HUES6 (cell line): ENCODE measurements around the gene MTHFS.
"Not testable (repeated sequence)": the region's sequence is repeated elsewhere in the genome, so short reads cannot be mapped to it uniquely, and the experiment has no call there.

ENCODE experiments used
- H3K27ac ChIP-seq: 2 replicates; pipeline ENCODE4 v1.7.0; 2013; ENCODE audit warnings: low read depth, mild to moderate bottlenecking, low read length, inconsistent platforms
- H3K27me3 ChIP-seq: 2 replicates; pipeline ENCODE4 v1.6.1; 2013; ENCODE audit warnings: low read length; ENCODE audit not compliant: control insufficient read depth, insufficient read depth
- H3K36me3 ChIP-seq: 2 replicates; pipeline ENCODE4 v1.6.1; 2013; ENCODE audit warnings: low read length; ENCODE audit not compliant: control insufficient read depth, insufficient read depth
- H3K4me1 ChIP-seq: 2 replicates; pipeline ENCODE4 v1.6.1; 2013; ENCODE audit warnings: low read length; ENCODE audit not compliant: control insufficient read depth, insufficient read depth
- H3K4me3 ChIP-seq: 2 replicates; pipeline ENCODE4 v1.5.1; 2013; ENCODE audit warnings: low read depth, low read length
- H3K9ac ChIP-seq: one replicate; pipeline ENCODE4 v1.6.1; 2013; ENCODE audit warnings: mild to moderate bottlenecking, low read length
- H3K9me3 ChIP-seq: 2 replicates; pipeline ENCODE4 v1.6.1; 2013; ENCODE audit warnings: low read depth, low read length; ENCODE audit not compliant: control insufficient read depth, insufficient read depth

MTHFS gene

GRCh38 chr15:79914728-79915127, 17.9 kb upstream of the MTHFS start:
- H3K4me3 ChIP-seq, result no peak overlapping the region
- no peak overlapping the region for H3K9ac ChIP-seq
- no peaks in the 10 kb centered on the region for H3K27me3 ChIP-seq
- H3K27ac ChIP-seq, result no peak overlapping the region
- H3K36me3 ChIP-seq, result peaks cover 64% of the 10 kb centered on the region
- H3K4me1 ChIP-seq, result no peaks in the 10 kb centered on the region
- peaks cover 68% of the 10 kb centered on the region for H3K9me3 ChIP-seq

DNA sequence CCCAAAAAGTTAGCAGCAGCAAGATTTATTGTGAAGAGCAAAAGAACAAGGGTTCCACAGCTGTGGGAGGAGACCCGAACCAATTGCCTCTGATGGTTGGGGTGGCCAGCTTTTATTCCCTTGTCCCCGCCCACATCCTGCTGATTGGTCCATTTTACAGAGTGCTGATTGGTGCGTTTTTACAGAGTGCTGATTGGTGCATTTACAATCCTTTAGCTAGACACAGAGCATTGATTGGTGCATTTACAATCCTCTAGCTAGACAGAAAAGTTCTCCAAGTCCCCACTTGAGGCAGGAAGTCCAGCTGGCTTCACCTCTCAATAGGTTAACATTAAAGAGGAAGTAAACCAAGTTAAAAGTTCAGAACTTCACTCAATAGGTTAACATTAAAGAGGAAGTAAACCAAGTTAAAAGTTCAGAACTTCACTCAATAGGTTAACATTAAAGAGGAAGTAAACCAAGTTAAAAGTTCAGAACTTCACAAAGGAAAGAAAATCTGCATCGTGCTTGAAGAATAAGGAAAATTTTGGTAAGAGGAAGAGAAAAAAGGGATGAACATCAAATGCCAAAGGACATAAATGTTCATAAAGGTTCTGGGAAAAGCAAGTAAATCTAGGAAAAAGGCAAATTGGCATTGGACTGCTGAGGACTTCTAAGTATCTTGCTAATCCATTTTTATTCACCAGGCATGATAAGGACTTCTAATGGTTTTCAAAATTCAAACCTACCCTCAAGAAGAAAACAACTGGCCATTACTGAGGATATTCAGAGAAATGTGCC, 12.9 kb upstream of the MTHFS start:
- H3K9me3 ChIP-seq, result peaks cover 26% of the 10 kb centered on the region; the same call in 1 of the 2 replicates
- H3K9ac ChIP-seq, H3K4me1 ChIP-seq, H3K27ac ChIP-seq, H3K4me3 ChIP-seq, H3K27me3 ChIP-seq: not testable (repeated sequence)
- peaks cover 38% of the 10 kb centered on the region for H3K36me3 ChIP-seq

DNA sequence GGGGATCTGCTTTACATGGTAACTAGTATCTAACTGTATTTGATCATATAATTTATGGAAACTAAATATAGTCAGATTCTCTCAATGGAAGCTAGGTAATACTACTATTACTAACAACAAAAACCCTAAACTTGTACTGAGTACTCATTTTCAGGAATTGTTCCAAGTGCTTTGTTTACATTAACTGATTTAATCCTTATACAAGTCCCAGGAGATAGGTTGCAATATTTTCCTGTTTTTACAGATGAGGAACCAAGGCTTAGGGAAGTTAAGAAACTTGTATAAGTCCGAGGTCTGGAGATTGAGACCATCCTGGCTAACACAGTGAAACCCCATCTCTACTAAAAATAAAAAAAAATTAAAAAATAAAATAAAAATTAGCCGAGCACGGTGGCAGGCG, 7.5 kb upstream of the MTHFS start:
- no peak overlapping the region for H3K4me3 ChIP-seq
- peaks cover 13% of the 10 kb centered on the region for H3K36me3 ChIP-seq
- no peak overlapping the region for H3K27ac ChIP-seq
- peaks cover 3% of the 10 kb centered on the region; the same call in 1 of the 2 replicates for H3K9me3 ChIP-seq
- H3K9ac ChIP-seq, result no peak overlapping the region
- H3K4me1 ChIP-seq, result no peaks in the 10 kb centered on the region
- H3K27me3 ChIP-seq, result no peaks in the 10 kb centered on the region

DNA sequence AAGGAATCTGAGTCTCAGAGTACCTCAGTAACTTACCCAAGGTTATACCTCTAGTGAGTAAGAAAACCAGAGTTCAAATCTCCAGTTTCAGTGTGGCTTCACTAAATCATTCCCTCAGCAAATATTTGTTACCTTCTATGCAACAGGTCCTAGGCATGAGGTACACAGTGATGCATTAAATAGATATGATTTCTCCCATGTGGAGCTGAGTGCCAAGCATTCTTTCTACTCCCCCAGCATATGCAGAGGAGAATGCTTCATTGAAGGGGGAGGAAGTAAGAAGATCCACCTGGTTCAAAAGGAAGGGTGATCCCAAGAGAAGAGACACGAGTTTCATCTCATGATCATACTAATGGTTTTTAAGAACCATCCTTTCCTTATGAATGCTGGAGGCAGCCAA, 6.8 kb upstream of the MTHFS start:
- H3K9ac ChIP-seq, result no peak overlapping the region

GRCh38 chr15:79903144-79903543, 6.3 kb upstream of the MTHFS start:
- Histone ChIP-seq H3K27me3 (no peaks in the 10 kb centered on the region), H3K9me3 (no peaks in the 10 kb centered on the region), H3K9ac (no peak overlapping the region), H3K4me1 (no peaks in the 10 kb centered on the region), H3K27ac (no peak overlapping the region), H3K36me3 (peaks cover 13% of the 10 kb centered on the region), H3K4me3 (no peak overlapping the region)

More for the DNA sequence above, 6.8 kb upstream of the MTHFS start:
- H3K4me1 ChIP-seq, result no peaks in the 10 kb centered on the region
- peaks cover 13% of the 10 kb centered on the region for H3K36me3 ChIP-seq
- no peak overlapping the region for H3K27ac ChIP-seq
- no peaks in the 10 kb centered on the region for H3K27me3 ChIP-seq
- H3K9me3 ChIP-seq, result no peaks in the 10 kb centered on the region
- no peak overlapping the region for H3K4me3 ChIP-seq

DNA sequence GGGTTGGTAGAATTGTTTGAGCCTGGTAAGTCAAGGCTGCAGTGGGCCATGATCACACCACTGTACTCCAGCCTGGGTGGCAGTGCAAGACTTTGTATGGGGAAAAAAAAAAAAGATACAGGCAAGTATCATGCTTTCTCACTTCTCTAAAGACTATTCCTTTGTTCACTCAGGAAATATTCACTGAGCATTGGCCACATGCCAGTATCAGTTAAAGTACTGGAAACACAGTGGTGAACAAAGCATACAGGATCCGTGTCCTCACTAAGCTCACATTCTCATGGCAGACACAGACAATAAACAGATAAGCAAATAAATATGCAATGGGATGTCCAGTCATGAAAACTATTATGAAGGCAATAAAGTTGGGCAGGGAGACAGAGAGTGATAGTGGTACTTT, 5.1 kb upstream of the MTHFS start:
- H3K9ac ChIP-seq, result no peak overlapping the region
- no peaks in the 10 kb centered on the region for H3K27me3 ChIP-seq
- peaks cover 12% of the 10 kb centered on the region for H3K36me3 ChIP-seq
- H3K4me3 ChIP-seq, result no peak overlapping the region
- H3K9me3 ChIP-seq, result no peaks in the 10 kb centered on the region
- peaks cover 5% of the 10 kb centered on the region; the same call in 1 of the 2 replicates for H3K4me1 ChIP-seq
- no peak overlapping the region for H3K27ac ChIP-seq

DNA sequence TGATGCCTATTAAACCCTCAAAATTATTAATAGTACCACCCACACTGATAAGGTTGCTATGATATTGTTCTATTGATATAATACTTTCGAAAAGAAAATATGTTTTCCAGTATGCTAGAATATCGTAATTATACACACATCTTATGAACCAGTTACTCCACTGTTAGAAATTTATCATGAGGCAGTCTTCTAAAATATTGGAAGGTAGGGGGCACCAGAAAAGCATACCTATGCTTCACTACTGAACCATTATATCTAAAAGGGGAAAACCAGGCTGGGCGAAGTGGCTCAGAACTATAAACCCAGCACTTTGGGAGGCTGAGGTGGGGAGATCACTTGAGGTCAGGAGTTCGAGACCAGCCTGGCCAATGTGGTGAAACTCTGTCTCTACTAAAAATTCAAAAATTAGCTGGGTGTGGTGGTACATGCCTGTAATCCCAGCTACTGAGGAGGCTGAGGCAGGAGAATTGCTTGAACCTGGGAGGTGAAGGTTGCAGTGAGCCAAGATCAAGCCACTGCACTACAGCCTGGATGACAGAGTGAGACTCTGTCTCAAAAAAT, 4.1 kb upstream of the MTHFS start:
- H3K4me3 ChIP-seq, H3K36me3 ChIP-seq, H3K4me1 ChIP-seq, H3K27ac ChIP-seq, H3K27me3 ChIP-seq, H3K9ac ChIP-seq, H3K9me3 ChIP-seq: not testable (repeated sequence)

DNA sequence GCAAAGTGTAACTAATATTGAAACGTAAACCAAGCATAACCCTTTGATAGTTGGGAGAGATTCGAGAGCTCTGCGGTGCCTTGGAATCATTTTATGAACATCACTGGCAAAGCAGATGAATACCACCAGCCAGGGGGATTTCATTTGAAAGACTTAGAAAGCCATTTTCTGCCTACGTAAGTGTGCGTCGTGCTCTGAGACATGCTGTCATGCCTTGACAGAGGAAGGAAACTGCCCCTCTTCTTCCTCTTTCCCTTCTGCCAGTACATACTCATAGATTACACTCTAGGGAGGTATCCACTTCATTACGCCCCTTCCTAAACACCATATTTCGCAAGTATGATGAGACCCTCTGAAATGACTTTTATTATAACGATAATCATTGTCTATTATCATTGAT, 3.3 kb upstream of the MTHFS start:
- Histone ChIP-seq H3K36me3 (no peaks in the 10 kb centered on the region), H3K9me3 (no peaks in the 10 kb centered on the region), H3K9ac (no peak overlapping the region), H3K4me3 (no peak overlapping the region), H3K4me1 (peaks cover 14% of the 10 kb centered on the region), H3K27me3 (no peaks in the 10 kb centered on the region), H3K27ac (no peak overlapping the region)

- not testable (repeated sequence) for H3K4me3 ChIP-seq, H3K27me3 ChIP-seq, H3K9ac ChIP-seq, H3K9me3 ChIP-seq, H3K27ac ChIP-seq, H3K36me3 ChIP-seq
- peaks cover 14% of the 10 kb centered on the region for H3K4me1 ChIP-seq
These were observed 2.0 kb upstream of the MTHFS start for GRCh38 chr15:79898786-79899185.

GRCh38 chr15:79898369-79898768, 1.6 kb upstream of the MTHFS start:
- Histone ChIP-seq H3K4me3 (no peak overlapping the region), H3K9me3 (no peaks in the 10 kb centered on the region), H3K27ac (no peak overlapping the region), H3K27me3 (no peaks in the 10 kb centered on the region), H3K9ac (no peak overlapping the region), H3K4me1 (peaks cover 14% of the 10 kb centered on the region), H3K36me3 (no peaks in the 10 kb centered on the region)

DNA sequence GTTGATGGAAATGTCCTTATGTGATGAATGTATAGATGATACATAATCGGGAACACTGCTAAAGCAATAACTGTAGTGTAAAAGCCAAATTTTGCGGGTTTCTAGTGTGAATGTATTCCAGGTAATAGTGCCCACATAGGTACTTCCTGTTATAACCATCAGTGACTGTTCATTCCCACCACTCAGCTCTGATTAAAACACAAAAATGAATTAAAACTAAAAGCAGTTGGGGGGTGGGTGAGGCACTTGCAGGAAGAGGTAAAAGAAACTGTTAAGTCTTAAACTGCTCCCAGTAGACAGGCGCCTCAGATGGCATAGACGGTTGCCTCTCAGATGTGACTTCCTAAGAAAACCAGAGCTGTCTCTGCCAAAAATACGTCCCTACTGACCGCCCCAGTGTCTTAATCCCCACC, 893 bp upstream of the MTHFS start:
- peak overlapping the region; percentile 91 for H3K4me3 ChIP-seq
- no peak overlapping the region for H3K27ac ChIP-seq
- peak overlapping the region; percentile 96 for H3K9ac ChIP-seq
- H3K4me1 ChIP-seq, result peaks cover 14% of the 10 kb centered on the region
- H3K36me3 ChIP-seq, result no peaks in the 10 kb centered on the region
- no peaks in the 10 kb centered on the region for H3K9me3 ChIP-seq
- no peaks in the 10 kb centered on the region for H3K27me3 ChIP-seq
